HCT116 (cell line): ENCODE results near the gene RYR3. TPM values are rescaled to one million over a fixed set of nuclear protein-coding genes. Genes with fewer than 3 reads are reported as not detected.

ENCODE experiments used
- ATAC-seq: fragments of 200-7000 bp; cut with Tn5 transposase; 2 replicates; pipeline ENCODE4 v1.9.1; 2020; ENCODE audit warnings: mild to moderate bottlenecking, moderate library complexity
- BruUV-seq: library from RNA; stranded (reverse); fragments of 400-500 nt; replicated peaks from 2 replicates; lab custom pipeline; 2021; lab: Mats Ljungman, UMichigan
- CTCF ChIA-PET: fragments of 300-600 bp; sonication (Branson Sonifier 250); formaldehyde crosslinking; loops from one replicate; lab custom pipeline; 2021; ENCODE audit warnings: antibody characterized with exemption; lab: Charles Lee
- POLR2A ChIA-PET: fragments of 300-600, 350-600 bp; sonication (Branson Sonifier 250); formaldehyde crosslinking; loops from one replicate; lab custom pipeline; 2021; ENCODE audit warnings: antibody characterized with exemption; lab: Charles Lee
- RAD21 ChIA-PET, 2 experiments: fragments of 300-600 bp; sonication (Branson Sonifier 250); formaldehyde crosslinking; loops; one replicate each; lab custom pipeline; 2023; ENCODE audit warnings: low total read pairs in 2 of 2; ENCODE audit not compliant: uncharacterized antibody in 2 of 2, unreplicated experiment in 2 of 2, low non-redundant PET in 1 of 2; lab: Charles Lee
- DNase-seq: peaks from one replicate; pipeline ENCODE4 v3.0.0-alpha.2; 2010; ENCODE audit warnings: low read depth, low spot score
- H2AFZ ChIP-seq: fragments of 200-600 bp; shearing (Covaris generic), sonication (generic); 2 replicates; pipeline ENCODE4 v1.6.1; 2017; ENCODE audit warnings: low read depth, mixed run types, mixed read lengths, antibody characterized with exemption, low read length; ENCODE audit not compliant: poor library complexity, severe bottlenecking
- H3K27ac ChIP-seq: 2 replicates; pipeline ENCODE4 v1.5.1; 2012; ENCODE audit warnings: low read depth, low read length
- H3K27me3 ChIP-seq: fragments of 200-600 bp; sonication (generic); 2 replicates; pipeline ENCODE4 v1.6.1; 2016; ENCODE audit warnings: mixed run types, low read length, mixed read lengths; ENCODE audit not compliant: insufficient read depth
- H3K36me3 ChIP-seq, 2 experiments: fragments of 200-500 bp in 1 of 2; fragments of 200-600 bp in 1 of 2; sonication (Bioruptor generic) in 1 of 2; sonication (generic) in 1 of 2; 2 replicates each; pipeline versions ENCODE4 v1.5.1 to v1.6.1; 2014 to 2016; ENCODE audit warnings: low read length in 2 of 2, inconsistent platforms in 1 of 2, mixed read lengths in 1 of 2, mixed run types in 1 of 2; ENCODE audit not compliant: insufficient read depth in 2 of 2, control insufficient read depth in 1 of 2
- H3K4me1 ChIP-seq, 2 experiments: fragments of 200-600 bp in 1 of 2; sonication (generic) in 1 of 2; 2 replicates each; pipeline versions ENCODE4 v1.5.1 to v1.6.1; 2012 to 2017; ENCODE audit warnings: low read length in 2 of 2, inconsistent platforms in 1 of 2, mild to moderate bottlenecking in 1 of 2, mixed read lengths in 1 of 2, mixed run types in 1 of 2, moderate library complexity in 1 of 2; ENCODE audit not compliant: insufficient read depth in 2 of 2, control insufficient read depth in 1 of 2
- H3K4me2 ChIP-seq: fragments of 200-600 bp; sonication (generic); 2 replicates; pipeline ENCODE4 v1.6.1; 2017; ENCODE audit warnings: mixed run types, low read length, mixed read lengths
- H3K4me3 ChIP-seq, 2 experiments: fragments of 200-600 bp in 1 of 2; sonication (generic) in 1 of 2; replicated peaks in 1 of 2; 2 replicates each; pipeline ENCODE4 v1.5.1; 2011 to 2016; ENCODE audit warnings: low read length in 2 of 2, control low read depth in 1 of 2, low read depth in 1 of 2, mild to moderate bottlenecking in 1 of 2, mixed read lengths in 1 of 2, mixed run types in 1 of 2
- H3K79me2 ChIP-seq: fragments of 200-600 bp; sonication (generic); 2 replicates; pipeline ENCODE4 v1.6.1; 2017; ENCODE audit warnings: mild to moderate bottlenecking, mixed run types, low read length, moderate library complexity, mixed read lengths; ENCODE audit not compliant: insufficient read depth
- H3K9ac ChIP-seq: fragments of 200-600 bp; sonication (generic); 2 replicates; pipeline ENCODE4 v1.6.1; 2016; ENCODE audit warnings: low read length, mixed read lengths
- H3K9me2 ChIP-seq: fragments of 200-600 bp; sonication (generic), shearing (Covaris generic); 2 replicates; pipeline ENCODE4 v1.6.1; 2017; ENCODE audit warnings: mixed run types, mild to moderate bottlenecking, moderate library complexity; ENCODE audit not compliant: insufficient read depth
- H3K9me3 ChIP-seq, 2 experiments: fragments of 200-500 bp in 1 of 2; fragments of 200-600 bp in 1 of 2; sonication (Bioruptor generic) in 1 of 2; sonication (generic) in 1 of 2; 2 replicates each; pipeline ENCODE4 v1.6.1; 2014 to 2017; ENCODE audit warnings: low read length in 2 of 2, mixed read lengths in 2 of 2, inconsistent platforms in 1 of 2, low read depth in 1 of 2, mild to moderate bottlenecking in 1 of 2, mixed run types in 1 of 2, moderate library complexity in 1 of 2; ENCODE audit not compliant: control insufficient read depth in 1 of 2, insufficient read depth in 1 of 2
- H4K20me1 ChIP-seq: fragments of 200-600 bp; sonication (generic), shearing (Covaris generic); 2 replicates; pipeline ENCODE4 v1.6.1; 2017; ENCODE audit warnings: mixed run types, mild to moderate bottlenecking, moderate library complexity; ENCODE audit not compliant: insufficient read depth
- ELF1 ChIP-seq: IDR thresholded peaks from 2 replicates; pipeline ENCODE4 v1.6.1; 2012; ENCODE audit warnings: low read depth, borderline replicate concordance
- EZH2 ChIP-seq: fragments of 200-600 bp; sonication (generic); IDR thresholded peaks from 2 replicates; pipeline ENCODE4 v1.6.1; 2017; ENCODE audit warnings: antibody characterized with exemption, mixed run types
- EZH2phosphoT487 ChIP-seq: fragments of 200-600 bp; IDR thresholded peaks from 2 replicates; pipeline ENCODE4 v1.6.1; 2018; ENCODE audit warnings: antibody characterized with exemption, borderline replicate concordance
- JUND ChIP-seq: IDR thresholded peaks from 2 replicates; pipeline ENCODE4 v1.6.1; 2012
- SIN3A ChIP-seq: IDR thresholded peaks from 2 replicates; pipeline ENCODE4 v1.6.1; 2012; ENCODE audit warnings: low read depth
- SP1 ChIP-seq: IDR thresholded peaks from 2 replicates; pipeline ENCODE4 v1.6.1; 2012; ENCODE audit warnings: low read depth
- TCF7L2 ChIP-seq: IDR thresholded peaks from 2 replicates; pipeline ENCODE4 v1.7.0; 2011; ENCODE audit warnings: borderline replicate concordance, inconsistent platforms; ENCODE audit not compliant: insufficient read depth, insufficient read length; ENCODE audit errors: extremely low read depth
- YY1 ChIP-seq: IDR thresholded peaks from 2 replicates; pipeline ENCODE4 v1.6.1; 2011; ENCODE audit warnings: low read length, low read depth, moderate library complexity, mild to moderate bottlenecking; ENCODE audit not compliant: insufficient replicate concordance; ENCODE audit errors: extremely low read depth
- ZFX ChIP-seq: fragments of 450-650 bp; IDR thresholded peaks from 2 replicates; pipeline ENCODE4 v1.6.1; 2017
- ZNF274 ChIP-seq: fragments of 200-500 bp; sonication (Bioruptor generic); IDR thresholded peaks from 2 replicates; pipeline ENCODE4 v1.6.1; 2014; ENCODE audit warnings: mild to moderate bottlenecking, low read depth, low read length, inconsistent platforms
- intact Hi-C: fragments of 100-400 bp; cut with micrococcal nuclease; formaldehyde crosslinking; loops from 2 replicates; pipeline ENCODE4 v1.10.0; 2022
- total RNA-seq: library from RNA; stranded (reverse); gene quantifications from one replicate; pipeline ENCODE4 v1.2.1, GENCODE V29; 2021; ENCODE audit not compliant: unreplicated experiment
- TF ChIP-seq, protein P1 (sequence below), 3 experiments: fragments of 200-600 bp in 1 of 3; sonication (generic) in 1 of 3; IDR thresholded peaks in 2 of 3; conservative IDR thresholded peaks in 1 of 3; 2 replicates each; pipeline ENCODE4 v1.5.1; 2012 to 2017; ENCODE audit warnings: low read depth in 2 of 3, low read length in 2 of 3, antibody characterized with exemption in 1 of 3, borderline replicate concordance in 1 of 3, control low read depth in 1 of 3, mild to moderate bottlenecking in 1 of 3, mixed read lengths in 1 of 3, mixed run types in 1 of 3, moderate library complexity in 1 of 3; ENCODE audit not compliant: insufficient read depth in 1 of 3
- TF ChIP-seq, protein P2 (sequence below): IDR thresholded peaks from 2 replicates; pipeline ENCODE4 v1.6.1; 2011; ENCODE audit warnings: mild to moderate bottlenecking, low read length, moderate library complexity; ENCODE audit not compliant: insufficient replicate concordance; ENCODE audit errors: extremely low read depth

The RYR3 gene
- total RNA-seq, 1 experiment from 2014 or later = not detected

DNA sequence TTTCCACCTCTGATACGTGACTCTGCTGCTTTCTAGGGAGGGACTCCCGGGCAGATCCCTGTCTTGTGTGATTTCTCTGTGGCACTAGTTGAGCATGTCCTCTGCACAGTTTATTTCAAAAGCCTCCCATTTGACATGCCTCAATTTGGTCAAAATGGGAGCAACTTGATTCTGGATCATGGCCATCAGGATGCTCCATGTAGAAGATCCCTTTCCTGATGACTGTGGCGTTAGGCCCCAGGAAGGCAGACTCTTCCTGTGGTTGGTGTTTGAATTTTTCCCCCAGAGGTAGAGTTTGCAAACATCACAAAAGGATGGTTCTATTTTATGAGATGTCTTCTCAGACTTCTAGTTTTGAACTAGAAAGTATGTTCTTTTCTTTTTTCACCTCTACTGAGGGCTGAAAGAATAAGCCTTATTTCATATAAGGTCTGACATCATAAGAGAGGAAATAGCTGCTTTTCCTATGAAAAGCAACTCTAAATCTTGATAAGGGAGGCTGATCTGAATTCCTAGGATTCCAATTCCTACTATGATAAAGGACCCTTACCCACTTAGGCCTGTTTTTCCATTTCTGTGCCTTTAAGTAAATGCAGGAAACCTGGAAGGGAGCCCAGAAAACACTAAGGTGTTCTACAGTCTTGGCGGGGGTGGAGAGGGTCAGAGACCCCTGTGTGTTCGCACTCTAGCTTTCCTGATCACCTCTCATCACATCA, 413.7 kb downstream of the RYR3 start:
- intact Hi-C loops = loop anchor here (10.0 kb wide), 1 partner anchor 630 kb away; no protein-coding TSS in a partner anchor
- peaks cover 0 to 7% of the 10 kb centered on the region in 2 experiments; a peak in 1 of 4 replicates for H3K4me1 ChIP-seq
- H3K9me3 ChIP-seq = no peaks in the 10 kb centered on the region
- H3K4me3 ChIP-seq = no peak overlapping the region
- DNase-seq = no peak
- ChIA-PET POLR2A (no interaction called here), RAD21 (no interaction called here), CTCF (interaction anchor here (2.4 kb wide), 1 partner anchor 14 kb away, joined by 8 read pairs; no protein-coding TSS in a partner anchor)
- no peak overlapping the region for H3K9ac ChIP-seq
- H3K27me3 ChIP-seq = no peaks in the 10 kb centered on the region
- H3K36me3 ChIP-seq = no peaks in the 10 kb centered on the region
- no peak for TF ChIP-seq JUND
- TF ChIP-seq ELF1 = no peak
- no peak for TF ChIP-seq ZFX
- TF ChIP-seq, protein P1, sequence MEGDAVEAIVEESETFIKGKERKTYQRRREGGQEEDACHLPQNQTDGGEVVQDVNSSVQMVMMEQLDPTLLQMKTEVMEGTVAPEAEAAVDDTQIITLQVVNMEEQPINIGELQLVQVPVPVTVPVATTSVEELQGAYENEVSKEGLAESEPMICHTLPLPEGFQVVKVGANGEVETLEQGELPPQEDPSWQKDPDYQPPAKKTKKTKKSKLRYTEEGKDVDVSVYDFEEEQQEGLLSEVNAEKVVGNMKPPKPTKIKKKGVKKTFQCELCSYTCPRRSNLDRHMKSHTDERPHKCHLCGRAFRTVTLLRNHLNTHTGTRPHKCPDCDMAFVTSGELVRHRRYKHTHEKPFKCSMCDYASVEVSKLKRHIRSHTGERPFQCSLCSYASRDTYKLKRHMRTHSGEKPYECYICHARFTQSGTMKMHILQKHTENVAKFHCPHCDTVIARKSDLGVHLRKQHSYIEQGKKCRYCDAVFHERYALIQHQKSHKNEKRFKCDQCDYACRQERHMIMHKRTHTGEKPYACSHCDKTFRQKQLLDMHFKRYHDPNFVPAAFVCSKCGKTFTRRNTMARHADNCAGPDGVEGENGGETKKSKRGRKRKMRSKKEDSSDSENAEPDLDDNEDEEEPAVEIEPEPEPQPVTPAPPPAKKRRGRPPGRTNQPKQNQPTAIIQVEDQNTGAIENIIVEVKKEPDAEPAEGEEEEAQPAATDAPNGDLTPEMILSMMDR (IDR thresholded peaks at IDR 0.05 in 2 of 3, conservative IDR thresholded peaks at IDR 0.05 in 1 of 3; ENCODE audit: borderline replicate concordance in 1 of 3, insufficient read depth in 1 of 3, low read depth in 2 of 3, low read length in 2 of 3) = no peak
- no peak for TF ChIP-seq YY1
- TF ChIP-seq TCF7L2 = no peak
- no peak for TF ChIP-seq EZH2phosphoT487
- TF ChIP-seq ZNF274 = no peak
- no peak for TF ChIP-seq SIN3A
- TF ChIP-seq EZH2 = no peak
- TF ChIP-seq, protein P2, sequence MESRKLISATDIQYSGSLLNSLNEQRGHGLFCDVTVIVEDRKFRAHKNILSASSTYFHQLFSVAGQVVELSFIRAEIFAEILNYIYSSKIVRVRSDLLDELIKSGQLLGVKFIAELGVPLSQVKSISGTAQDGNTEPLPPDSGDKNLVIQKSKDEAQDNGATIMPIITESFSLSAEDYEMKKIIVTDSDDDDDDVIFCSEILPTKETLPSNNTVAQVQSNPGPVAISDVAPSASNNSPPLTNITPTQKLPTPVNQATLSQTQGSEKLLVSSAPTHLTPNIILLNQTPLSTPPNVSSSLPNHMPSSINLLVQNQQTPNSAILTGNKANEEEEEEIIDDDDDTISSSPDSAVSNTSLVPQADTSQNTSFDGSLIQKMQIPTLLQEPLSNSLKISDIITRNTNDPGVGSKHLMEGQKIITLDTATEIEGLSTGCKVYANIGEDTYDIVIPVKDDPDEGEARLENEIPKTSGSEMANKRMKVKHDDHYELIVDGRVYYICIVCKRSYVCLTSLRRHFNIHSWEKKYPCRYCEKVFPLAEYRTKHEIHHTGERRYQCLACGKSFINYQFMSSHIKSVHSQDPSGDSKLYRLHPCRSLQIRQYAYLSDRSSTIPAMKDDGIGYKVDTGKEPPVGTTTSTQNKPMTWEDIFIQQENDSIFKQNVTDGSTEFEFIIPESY = no peak
- TF ChIP-seq SP1 = no peak
- no peak for ATAC-seq
- no TSS peak for BruUV-seq
- no peak overlapping the region for H2AFZ ChIP-seq
- H4K20me1 ChIP-seq = no peaks in the 10 kb centered on the region
- no peak overlapping the region for H3K4me2 ChIP-seq
- no peaks in the 10 kb centered on the region for H3K79me2 ChIP-seq
- H3K9me2 ChIP-seq = no peaks in the 10 kb centered on the region
- H3K27ac ChIP-seq = no peak overlapping the region
